GM19025 (cell line): ENCODE measurements around the gene CPXM2.

Experiments
- ATAC-seq: cut with Tn5 transposase; IDR thresholded peaks from one replicate; pipeline ENCODE4 v1.9.1; 2021; ENCODE audit warnings: mild to moderate bottlenecking, low read depth, moderate library complexity; ENCODE audit not compliant: unreplicated experiment

CPXM2 gene

DNA sequence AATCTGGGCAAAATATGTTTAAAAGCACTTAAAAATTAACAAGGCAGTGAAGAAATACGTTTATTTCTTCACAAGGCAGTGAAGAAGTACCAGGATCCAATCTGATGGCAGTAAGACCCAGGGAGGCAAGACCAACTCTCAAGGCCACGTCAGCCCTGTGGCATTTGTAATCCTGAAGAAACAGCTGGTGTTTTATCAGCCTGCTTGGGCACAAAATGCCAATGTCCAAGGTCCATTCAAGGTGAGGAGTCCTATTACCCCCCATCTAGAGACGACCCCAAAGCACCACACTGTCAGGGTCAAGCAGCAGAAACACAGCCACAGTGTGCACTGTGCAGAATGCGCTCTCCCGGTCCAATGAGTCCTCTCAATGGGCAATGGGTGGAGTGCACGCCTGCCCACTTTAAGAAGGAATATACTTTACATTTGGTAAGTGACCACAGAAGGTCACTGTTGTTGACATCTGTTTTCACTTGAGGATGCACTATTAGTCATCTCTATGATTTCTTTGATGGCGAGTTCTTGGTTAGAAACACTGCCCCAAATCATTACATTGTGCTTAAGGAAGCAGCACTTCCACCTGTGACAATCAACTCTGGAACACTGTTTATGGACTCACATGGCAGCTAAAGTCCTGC, 12.8 kb downstream of the CPXM2 start:
- ATAC-seq, result no peak

DNA sequence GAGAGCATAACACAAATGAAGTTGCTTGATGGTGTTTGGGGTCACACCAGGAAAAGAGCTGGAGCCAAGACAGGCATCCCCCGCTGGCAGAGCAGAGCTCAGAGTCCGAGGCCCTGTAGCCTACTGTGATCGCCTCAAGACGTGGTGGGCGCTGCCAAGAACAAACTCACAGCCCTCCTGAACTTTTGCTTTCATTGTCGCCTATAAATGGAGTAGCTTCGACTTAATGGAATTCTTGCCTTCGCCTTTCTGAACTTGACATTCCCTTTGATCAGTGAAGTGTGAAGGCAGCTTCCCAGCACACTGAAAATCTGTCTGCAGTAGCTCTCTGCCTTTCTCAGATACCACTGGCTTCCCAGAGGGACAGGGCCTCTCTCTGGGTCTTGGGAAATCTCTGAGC, 21.3 kb downstream of the CPXM2 start:
- ATAC-seq, result no peak

DNA sequence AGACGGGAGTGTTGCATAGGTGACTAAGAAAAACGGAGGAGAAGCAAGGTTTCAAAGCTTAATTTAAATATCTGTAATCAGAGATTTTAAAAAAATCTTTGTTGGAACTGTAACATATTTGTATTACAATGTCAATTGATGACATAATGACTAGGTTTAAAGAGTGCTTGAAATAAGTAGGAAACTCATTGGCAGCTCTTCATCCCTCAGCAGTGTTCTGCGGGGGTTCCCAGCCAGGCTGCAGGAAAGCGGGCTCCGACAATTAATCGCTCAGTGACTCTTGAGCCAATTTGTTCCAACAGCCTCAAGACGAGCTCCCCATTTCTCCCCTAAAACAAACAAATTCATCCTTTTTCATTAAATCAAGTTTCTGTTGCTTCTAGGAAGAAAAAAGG, 22.6 kb downstream of the CPXM2 start:
- ATAC-seq, result no peak

DNA sequence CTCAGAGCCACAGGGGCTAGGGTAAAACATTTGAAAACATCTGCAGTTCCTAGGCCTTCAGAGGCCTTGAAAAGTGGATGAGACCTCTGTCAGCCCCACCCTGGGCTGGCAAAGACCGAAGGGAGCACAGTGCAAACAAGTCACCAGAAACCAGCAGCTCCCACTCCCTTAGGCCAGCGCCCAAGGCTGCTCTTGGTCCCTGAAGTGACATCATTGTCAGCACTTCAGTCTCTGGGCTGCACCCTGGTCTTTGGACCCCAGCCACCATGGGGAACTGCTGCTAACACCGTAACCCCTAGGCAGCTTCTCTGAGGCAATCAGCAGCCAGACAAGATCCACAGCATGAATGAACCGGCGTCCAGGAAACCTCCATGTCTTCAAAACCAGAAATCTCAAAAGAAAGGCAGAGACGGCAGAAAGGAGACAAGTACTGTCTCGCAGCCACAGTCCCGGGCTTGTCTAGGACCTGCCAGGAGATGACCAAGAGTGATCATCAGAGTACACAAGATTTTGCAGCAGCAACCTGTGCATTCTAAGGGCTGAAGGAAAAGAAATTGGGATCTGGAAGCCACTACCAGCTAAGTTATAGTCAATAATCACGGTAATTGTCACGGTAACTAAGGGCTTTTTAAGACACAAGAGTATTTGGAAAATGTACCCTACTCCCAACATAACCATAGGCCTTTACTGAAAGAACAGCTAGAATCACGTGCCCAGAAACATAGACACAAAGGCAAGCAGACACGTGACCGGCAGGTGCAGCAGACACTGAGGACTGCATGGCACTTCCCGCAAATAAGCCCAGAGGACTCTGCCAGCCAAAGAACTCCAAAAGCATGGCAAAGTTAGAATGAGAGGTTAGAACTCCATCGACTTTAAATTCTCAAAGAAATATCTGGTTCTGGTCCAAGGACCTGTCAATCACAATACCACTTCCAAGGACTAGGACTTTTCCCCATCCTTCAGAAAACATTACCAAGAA, 23.3 kb downstream of the CPXM2 start:
- no peak for ATAC-seq

DNA sequence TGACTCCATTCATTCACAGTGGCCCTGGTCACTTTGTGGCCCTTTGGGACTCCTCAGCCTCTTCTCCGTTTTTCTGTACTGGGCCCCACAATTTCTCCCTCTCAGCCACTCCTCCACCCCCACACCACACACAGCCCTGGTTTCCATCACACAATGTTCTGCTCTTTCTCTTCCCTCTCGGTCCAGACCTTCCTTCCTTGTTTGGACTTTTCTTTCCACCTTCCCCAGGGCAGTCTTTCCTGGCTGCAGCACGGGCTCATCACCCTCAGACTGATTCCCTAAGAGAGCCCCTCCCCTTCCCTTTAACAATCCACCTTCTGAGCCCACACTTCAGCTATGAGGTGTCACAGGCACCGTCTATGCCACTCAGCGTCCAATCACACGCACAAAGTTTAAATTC, 25.7 kb downstream of the CPXM2 start:
- ATAC-seq, result no peak

DNA sequence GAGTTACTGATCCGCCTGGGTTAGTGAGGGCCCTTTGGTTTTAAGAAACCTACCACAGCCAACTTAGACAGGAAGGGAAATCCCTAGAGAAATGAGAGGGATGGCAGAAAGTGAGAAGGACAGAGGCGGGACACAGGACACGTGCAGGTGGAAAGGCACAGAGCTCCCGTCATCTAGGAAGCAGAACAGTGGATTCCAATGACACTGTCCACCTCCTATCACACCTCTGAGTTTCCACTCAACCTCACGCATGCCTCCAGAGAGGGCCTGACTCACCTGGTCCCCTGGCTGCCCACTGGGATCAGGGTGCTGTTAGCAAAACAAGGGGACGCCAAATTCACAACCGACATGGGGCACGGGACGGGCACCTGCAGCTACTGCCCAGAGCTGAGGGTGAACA, 26.3 kb downstream of the CPXM2 start:
- ATAC-seq, result no peak

DNA sequence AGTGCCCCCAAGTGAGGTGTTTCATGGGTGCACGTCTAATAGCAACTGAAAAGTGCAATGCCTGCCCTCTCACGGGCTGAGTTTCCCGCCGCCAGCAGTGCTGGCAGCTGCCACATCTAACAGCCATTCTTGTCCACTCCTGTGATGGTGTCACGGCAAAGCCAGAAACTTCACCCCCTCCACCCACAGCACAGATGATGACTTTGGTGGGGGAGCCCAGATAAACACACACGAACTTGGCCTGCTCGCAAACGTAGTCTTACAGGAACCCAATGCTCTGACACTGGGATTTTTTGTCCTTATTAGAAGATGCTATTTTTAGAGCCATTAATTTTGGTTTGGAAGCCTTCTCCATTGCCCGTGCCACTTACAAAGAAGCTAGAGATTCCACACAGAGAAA, 26.7 kb downstream of the CPXM2 start:
- ATAC-seq, result no peak

DNA sequence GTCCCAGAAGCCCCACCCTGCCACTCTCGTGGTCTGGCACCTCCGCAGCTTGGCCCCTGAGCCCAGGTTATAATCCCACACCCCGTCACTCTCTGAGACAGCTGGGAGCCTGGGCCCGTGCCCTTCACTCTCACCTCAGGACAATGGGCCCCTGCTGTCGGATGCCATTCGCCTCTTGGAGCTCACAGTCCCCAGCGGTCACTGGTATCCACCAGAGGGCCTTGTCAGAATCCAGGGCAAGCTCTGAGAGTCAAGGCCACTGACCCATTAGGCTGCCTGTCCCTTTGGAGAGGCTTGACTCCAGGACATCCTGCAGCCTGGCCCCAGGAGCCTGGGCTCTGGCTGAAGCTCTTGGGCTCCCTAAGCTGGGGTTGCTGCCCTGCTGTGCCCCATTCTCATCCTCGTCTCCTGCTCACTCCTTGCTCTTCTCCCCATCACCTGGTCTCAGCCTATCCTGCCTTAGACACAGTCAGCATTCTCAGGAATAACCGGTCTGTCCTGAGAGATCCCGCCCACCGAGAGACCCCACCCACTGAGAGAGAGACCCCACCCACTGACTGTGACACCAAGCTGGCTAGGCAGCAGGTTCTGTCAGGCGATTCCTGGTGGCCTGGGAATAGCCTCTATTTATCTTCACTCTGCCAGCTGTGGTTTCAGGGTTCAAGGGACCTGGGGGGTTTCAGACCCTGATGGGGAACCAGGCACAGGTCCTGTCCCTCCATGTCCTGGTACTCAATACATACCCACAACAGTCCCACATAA, 27.7 kb downstream of the CPXM2 start:
- ATAC-seq, result no peak

DNA sequence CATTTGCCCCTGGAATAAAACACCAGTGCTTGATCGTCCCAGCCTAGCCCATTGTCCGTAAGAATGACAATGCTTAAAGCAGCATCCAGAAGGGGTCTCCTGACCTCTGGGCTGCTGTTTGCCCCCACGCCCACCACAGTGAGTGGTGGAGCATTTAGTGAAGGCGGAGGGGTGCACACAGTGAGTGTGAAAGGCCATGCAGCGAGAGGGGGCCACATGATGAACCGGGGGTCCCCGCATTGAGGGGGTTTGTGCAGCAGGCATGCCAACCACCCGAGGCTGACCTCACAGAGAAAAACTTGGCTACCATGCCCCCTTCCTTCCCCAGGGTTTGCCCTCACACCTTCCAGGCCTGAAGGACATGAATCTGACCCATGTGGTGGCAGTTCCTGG, 28.4 kb downstream of the CPXM2 start:
- no peak for ATAC-seq

DNA sequence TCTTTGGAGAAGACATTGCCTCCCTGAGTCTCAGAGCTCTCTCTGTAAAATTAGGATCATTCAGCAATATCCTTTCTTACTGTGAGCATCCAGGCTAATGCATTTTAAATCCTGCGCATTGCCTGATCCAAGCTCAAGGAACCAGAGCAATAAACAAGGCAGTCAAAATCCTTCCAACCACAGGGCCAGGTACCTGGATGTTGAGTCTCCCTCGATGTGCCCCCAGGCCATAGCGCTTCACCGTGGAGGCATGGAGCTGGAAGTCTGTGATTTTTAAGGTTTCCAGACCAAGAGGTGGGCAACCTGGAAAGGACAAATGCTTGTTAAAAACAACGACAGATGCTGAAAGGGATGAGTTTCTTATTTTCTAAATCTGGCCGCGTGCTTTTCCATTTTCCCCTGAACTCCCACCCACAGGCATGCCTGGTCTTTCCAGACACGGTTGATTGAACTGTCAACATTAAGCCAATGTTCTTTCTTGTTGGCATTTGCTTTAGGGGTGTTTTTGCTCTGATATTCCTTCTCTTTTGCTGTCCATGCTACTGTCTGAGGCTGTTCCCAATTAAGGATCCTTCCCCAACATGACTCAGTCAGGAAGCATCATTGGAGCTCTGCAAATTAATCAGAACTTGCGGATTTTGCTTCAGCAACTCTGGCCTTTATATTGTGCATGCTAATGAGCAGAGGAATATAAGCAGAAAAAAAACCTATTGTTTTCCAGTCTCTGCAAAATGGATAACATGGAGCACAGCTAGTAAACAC, 29.0 kb downstream of the CPXM2 start:
- ATAC-seq, result no peak

DNA sequence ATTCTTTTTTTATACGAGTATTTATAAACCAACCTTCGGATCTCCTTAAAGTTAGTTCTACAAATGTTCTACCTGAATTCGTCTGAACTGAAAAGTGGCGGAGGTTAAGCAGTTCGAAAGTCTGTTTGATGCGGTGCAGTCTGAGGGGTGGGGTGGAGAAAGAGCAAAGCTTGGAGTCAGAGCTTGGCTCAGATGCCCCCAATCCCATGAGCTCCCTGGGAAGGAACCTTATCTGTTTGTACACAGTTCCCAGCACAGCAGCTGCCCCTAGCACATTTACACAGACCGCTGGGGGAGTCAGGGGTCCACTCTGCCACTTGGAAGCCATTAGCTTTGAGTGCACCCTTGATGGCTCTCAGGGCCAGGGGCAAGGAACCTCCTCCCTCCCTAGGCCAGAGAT, 30.8 kb downstream of the CPXM2 start:
- no peak for ATAC-seq

DNA sequence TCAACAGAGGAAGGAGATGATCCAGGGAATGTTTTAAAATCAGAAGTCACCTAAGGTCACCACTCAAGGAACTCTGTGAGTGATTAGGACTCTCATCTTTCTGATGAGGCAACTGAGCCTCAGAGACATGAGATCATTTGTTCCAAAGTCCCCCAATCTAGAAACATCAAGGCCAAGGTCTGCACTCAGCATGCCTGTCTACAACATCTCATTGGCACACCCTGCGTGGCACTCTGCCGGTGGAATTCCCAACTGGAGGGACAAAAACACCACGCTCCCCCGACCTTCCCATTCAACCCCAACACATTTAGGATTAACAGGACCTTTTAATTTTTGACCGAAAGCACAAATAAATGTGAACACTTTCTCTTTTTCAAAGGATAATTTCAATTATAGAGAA, 31.4 kb downstream of the CPXM2 start:
- ATAC-seq, result no peak

DNA sequence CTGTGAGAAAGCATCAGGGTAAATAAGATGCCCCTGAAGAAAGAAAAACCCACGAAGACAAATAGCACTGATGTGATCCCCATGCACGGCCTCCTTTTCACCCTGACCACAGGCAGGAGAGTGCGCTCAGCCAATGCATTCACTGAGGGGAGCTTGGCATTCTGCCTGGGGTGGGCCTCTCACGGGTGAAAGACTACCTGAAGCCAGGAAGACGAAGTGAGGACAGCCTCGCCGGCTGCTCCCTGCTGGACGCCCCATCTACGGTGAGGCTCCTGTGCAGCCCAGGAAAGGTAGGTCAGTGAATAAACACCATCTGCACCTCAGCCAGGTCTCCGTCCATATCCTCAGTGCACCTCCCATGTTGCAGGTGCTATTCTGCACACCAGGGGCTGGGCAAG, 32.0 kb downstream of the CPXM2 start:
- ATAC-seq, result no peak

DNA sequence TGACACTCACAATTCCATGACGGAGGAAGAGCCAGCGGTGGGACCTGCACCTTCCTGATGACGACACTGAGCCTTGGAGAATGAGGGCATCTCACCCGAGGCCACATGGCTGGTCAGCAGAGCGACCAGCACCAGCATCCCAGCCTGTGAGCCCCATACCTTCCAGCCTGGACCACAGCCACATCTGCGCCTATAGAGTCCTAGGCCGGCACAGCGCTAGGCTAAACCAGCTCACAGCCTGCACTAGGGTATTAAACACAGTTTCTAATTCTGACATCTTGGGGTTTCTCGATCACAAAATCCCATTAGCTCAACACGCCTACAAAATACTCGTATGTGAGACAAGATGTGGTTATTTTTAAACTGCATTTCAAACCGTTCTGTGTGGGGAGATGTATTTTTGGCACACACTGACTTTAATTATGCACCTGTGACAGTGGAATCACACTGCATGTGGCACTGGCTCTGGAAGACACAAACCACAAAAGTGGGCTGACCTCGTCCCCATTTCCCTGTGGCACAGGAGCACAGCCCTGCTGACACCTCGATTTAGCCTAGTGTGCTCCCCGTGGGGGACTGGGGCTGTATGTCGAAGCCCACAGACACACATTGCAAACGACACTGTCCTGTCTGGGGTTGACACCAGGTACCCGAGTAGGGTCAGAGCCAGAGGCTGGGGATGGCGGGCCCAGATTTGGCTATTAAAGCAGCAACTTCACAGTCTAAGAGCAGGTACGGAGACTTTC, 32.5 kb downstream of the CPXM2 start:
- no peak for ATAC-seq

DNA sequence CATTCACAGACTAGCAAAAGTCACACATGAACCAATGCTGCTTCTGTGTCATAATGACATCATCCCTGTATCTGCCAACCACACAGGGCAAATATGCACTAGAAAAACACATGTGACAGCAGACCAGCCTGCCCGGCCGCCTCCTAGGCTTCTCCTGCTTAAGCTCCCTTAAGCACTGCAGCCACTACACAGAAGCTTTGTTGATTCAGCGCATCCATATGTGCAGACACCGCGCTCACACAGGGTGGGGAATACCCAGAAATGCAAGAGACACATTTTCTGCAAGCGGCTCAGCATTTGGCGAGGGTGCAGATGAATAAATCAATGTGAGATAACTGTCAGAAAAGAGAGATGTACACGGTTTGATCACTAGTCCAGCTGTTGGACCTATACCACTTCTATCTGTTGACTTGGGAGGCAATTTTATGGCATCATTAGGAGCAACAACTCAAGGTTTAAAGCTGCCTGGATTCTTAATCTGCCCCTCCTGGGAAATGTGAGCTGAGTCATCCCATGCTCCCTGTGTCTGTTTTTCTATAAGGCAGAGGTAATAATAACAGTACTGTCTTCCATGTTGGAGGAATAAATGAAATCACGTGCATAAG, 33.4 kb downstream of the CPXM2 start:
- no peak for ATAC-seq

DNA sequence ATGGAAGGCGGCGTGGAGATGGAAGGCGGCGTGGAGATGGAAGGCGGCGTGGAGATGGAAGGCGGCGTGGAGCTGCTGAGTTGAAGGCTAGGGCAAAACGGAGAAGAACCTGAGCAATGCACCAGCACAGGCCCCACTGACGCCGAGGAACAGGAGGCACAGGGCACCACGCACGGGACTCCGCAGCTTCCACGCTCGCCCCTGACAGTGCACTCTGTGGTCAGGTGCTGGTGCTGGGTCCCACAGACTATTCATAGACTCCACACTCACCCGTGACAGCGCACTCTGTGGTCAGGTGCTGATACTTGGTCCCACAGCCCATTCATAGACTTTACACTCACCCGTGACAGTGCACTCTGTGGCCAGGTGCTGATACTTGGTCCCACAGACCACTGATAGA, 34.0 kb downstream of the CPXM2 start:
- ATAC-seq, result no peak

DNA sequence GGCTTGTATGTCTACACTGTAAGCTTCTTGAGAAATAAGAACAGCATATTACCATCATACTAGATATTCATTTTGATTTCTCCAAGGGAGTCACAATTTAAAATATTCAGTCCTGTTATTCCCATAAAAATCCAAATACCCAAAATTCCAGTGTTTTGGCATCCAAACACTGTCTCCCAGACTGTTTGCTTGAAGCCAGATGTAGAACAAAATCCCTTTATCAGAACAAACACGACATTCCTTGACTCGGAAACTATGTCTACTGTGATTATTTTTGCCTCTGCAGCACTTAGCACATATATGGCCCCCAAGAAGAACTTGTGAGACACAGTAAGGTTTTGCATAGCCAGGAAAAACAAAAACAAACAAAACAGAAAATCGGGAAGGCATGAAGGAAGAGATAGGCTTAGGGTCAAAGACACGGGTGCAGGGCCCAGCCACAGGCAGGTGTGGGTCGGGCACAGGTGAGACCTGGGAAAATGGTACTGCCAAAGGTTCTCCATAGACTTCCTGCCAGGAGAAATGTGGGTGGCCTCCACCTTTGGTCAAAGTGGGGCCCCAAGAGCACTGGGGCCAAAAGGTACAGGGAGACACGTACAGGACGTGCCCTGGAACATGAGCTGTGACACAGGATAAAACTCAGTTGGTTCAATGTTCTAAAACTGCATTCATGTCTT, 36.5 kb downstream of the CPXM2 start:
- ATAC-seq, result no peak

DNA sequence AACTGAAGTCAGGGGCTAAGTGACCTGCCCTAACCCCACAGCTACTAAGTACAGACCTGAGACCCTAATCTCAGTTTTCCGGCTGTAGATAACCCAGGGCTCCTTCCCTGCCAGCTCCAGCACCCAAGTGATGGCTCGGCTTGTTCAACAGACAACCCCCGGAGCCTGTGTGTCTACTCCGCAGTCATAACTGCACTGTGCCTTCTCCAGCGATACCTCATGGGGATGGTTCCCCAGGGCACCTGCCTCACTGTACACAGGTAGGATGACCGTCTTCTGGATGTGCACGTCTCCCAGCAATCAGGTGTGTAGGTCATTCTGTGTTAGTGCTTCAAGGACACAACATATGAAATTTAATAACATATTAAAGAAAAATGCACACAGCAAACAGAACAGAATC, 37.1 kb downstream of the CPXM2 start:
- ATAC-seq, result no peak

DNA sequence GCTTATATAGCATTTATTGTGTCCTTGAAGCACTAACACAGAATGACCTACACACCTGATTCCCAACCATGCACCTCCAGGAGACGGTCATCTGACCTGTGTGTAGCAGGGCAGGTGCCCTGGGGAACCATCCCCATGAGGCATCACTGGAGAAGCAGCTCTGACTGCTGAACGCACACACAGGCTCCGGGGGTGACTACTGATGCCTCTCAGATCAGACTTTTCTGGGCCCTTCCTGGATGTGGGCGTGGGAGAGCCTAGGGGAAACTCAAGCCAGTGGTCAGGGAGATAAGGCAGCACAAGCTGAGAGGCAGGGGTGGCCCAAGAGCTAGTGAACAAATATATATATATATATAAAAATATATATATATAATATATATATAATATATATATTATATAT, 37.6 kb downstream of the CPXM2 start:
- no peak for ATAC-seq
